ENCODE measurements around the gene FBXO38. TPM values are rescaled to one million over a fixed set of nuclear protein-coding genes. Genes with fewer than 3 reads are reported as not detected.

Gene FBXO38
- polyA plus RNA-seq, 10 donors = 19.7 to 32.4 (median 25.9) TPM

- DNase-seq = no peak
Measured at GRCh38 chr5:148471379-148471778, 87.6 kb downstream of the FBXO38 start.

- no peak for DNase-seq
Measured at GRCh38 chr5:148474025-148474511, 90.3 kb downstream of the FBXO38 start.

DNA sequence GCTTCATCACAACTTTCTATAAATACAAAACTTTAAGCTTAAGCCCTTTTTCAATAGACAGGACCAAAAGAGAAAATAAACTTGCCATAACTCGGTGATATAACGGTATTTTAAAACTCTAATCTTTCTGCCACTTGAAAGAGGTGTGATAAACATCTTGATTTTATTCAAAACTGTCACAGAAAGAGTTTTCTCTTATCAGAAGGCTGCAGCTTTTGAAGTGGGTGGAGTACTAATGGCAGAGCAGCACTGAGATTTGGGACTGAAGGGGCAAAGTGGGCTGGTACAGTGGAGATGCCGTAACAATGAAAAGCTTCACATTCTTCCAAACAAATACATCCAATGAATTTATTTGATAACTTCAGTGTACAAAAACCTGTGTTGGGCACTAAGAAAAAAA lies 92.5 kb downstream of the FBXO38 start:
- DNase-seq = no peak

- no peak for DNase-seq
Measured at GRCh38 chr5:148477429-148477828, 93.7 kb downstream of the FBXO38 start.

- DNase-seq = no peak
Measured at GRCh38 chr5:148482196-148482595, 98.4 kb downstream of the FBXO38 start.

GRCh38 chr5:148482697-148483462 lies 99.1 kb downstream of the FBXO38 start:
- peak in 2 of 3 donors; percentile 22 to 31 for DNase-seq

DNA sequence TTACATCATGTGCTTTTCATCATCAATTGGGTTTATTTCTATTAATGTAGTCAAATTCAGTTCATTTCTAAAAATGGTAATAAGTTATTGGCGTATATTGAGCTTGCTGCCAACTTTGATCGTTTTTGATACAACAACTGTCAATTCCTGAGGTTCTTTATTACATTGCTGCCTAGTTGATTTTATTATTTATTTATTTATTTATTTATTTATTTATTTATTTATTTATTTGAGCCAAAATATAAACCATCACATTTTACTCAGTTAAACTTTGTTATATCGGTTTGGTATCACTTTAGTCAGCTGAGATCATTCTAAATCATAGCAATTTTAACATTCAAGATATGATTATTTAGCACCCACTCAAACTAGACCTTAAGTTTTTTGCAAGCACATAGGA lies 100.0 kb downstream of the FBXO38 start:
- DNase-seq = no peak

GRCh38 chr5:148484651-148485050 lies 100.9 kb downstream of the FBXO38 start:
- no peak for DNase-seq

- no peak for DNase-seq
Measured at GRCh38 chr5:148486456-148486855, 102.7 kb downstream of the FBXO38 start.

- no peak for DNase-seq
Measured at GRCh38 chr5:148488757-148489156, 105.0 kb downstream of the FBXO38 start.

- peak; percentile 5 to 28 (median 12) for DNase-seq
Measured at GRCh38 chr5:148491015-148491792, 107.4 kb downstream of the FBXO38 start.

DNA sequence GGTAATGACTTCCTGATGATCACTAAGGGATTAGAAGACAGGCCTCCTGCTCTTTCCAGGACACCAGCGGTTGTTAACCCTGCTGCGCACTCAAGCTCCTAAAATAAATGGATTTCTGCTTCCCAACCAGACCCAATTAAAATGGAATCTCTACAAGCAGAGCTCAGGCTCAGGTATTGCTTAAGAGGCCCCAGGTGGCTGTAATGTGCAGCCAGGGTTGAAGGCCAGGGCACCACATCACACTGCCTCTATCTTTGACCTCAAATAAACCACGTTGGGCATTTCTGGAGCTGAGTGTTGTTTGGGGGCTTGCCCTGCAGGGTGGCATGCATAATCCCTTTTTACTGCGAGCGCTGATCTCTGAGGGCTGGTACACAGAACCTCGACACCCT lies 108.0 kb downstream of the FBXO38 start:
- DNase-seq = no peak

- no peak for DNase-seq
Measured at GRCh38 chr5:148492351-148492750, 108.6 kb downstream of the FBXO38 start.

Other genes with a start within 250 kb of the FBXO38 start
- not detected for gene SPINK14, start 215.4 kb upstream of the FBXO38 start, polyA plus RNA-seq (ENCODE audit: insufficient read length in 10 of 10)
- not detected for gene SPINK6, start 180.9 kb upstream of the FBXO38 start, polyA plus RNA-seq (ENCODE audit: insufficient read length in 10 of 10)
- not detected for gene MARCOL, start 145.4 kb upstream of the FBXO38 start, polyA plus RNA-seq (ENCODE audit: insufficient read length in 10 of 10)
- under 1 TPM in 5 of 10 donors, not detected in 5; 0.23 to 0.69 (median 0.47) TPM for gene SPINK13, start 115.2 kb upstream of the FBXO38 start, polyA plus RNA-seq (ENCODE audit: insufficient read length in 10 of 10)
- under 1 TPM in 1 of 10 donors, not detected in 9; 0.38 TPM for gene SPINK7, start 71.5 kb upstream of the FBXO38 start, polyA plus RNA-seq (ENCODE audit: insufficient read length in 10 of 10)
- gene SPINK9, start 48.4 kb upstream of the FBXO38 start, polyA plus RNA-seq (ENCODE audit: insufficient read length in 10 of 10) = under 1 TPM in 3 of 10 donors, not detected in 7; 0.33 to 0.62 (median 0.53) TPM